ENCODE data around the gene GPC4. TPM values are rescaled to one million over a fixed set of nuclear protein-coding genes. Genes with fewer than 3 reads are reported as not detected.

Gene GPC4
- total and polyA plus RNA-seq, 9 of the 15 experiments (the other 6 are each of a cell fraction or from before 2014, with no cell fraction given), result 0.11 TPM; not detected in 8

GRCh38 chrX:133353233-133353632 lies 62.1 kb downstream of the GPC4 start (continued):
- no peak for TF ChIP-seq NKRF (IDR thresholded peaks at IDR 0.05; ENCODE audit: borderline replicate concordance)
- no peak for TF ChIP-seq POU5F1 (IDR thresholded peaks at IDR 0.05; ENCODE audit: borderline replicate concordance, low read depth, low read length, partially characterized antibody)
- no peak for TF ChIP-seq ZNF644 (tag; IDR thresholded peaks at IDR 0.05; ENCODE audit: low read depth)
- no peak for TF ChIP-seq ZNF217 (CRISPR knock-in tag; IDR thresholded peaks at IDR 0.05)

DNA sequence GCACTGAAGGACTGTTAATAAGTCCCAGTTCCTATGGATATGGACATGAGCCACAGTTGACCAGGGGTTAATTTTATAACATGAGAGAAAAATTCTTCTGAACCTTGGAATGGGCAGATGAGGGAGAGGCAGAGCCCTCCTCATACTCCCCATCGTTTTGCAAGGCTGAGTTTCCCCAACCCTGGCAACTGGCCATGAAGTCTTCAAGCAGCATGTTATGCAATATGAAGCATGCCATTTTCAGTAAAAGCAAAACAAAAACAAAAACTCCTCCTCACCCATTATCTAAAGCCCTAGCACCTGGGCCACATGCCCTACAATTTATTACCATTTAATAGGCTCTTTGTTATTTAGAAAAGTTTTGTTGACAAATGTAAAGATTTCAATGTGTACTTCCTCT lies 64.5 kb downstream of the GPC4 start:
- no peak for FAIRE-seq
- ChIA-PET CTCF (ENCODE audit: low intra/inter-chr PET ratio) (no interaction called here), POLR2A (no interaction called here)
- no peak for ATAC-seq
- Histone ChIP-seq H3K27ac (ENCODE audit: extremely low read depth, low read depth, low read length) (no peak overlapping the region), H4K20me1 (replicated peaks; ENCODE audit: control insufficient read depth, insufficient read depth, low read length) (no peaks in the 10 kb centered on the region), H3K9ac (ENCODE audit: insufficient read depth in 1 of 2, low read depth in 2 of 2, low read length in 2 of 2) (no peak overlapping the region), H3K4me2 (ENCODE audit: insufficient read depth, low read length) (no peak overlapping the region), H3K9me3 (replicated peaks; ENCODE audit: control insufficient read depth, insufficient read depth, low read depth, low read length) (no peaks in the 10 kb centered on the region), H3K4me3 (no peak overlapping the region), H3K4me1 (replicated peaks in 1 of 2; ENCODE audit: control insufficient read depth in 2 of 2, insufficient read depth in 2 of 2, low read length in 2 of 2) (no peaks in the 10 kb centered on the region), H3K79me2 (ENCODE audit: control insufficient read depth, insufficient read depth, low read length) (no peaks in the 10 kb centered on the region), H3K27me3 (ENCODE audit: control insufficient read depth in 2 of 2, insufficient read depth in 2 of 2, low read length in 2 of 2) (no peaks in the 10 kb centered on the region), H2AFZ (ENCODE audit: low read depth, low read length) (no peak overlapping the region), H3K9me1 (ENCODE audit: control insufficient read depth, insufficient read depth, low read length) (no peaks in the 10 kb centered on the region), H3K36me3 (ENCODE audit: control insufficient read depth, insufficient read depth, low read length) (no peaks in the 10 kb centered on the region)
- no peak for DNase-seq (ENCODE audit: extremely low read depth in 1 of 4, low spot score in 3 of 4)
- intact Hi-C loops (cut with micrococcal nuclease), result no loop called here
- BruUV-seq (replicated peaks), result no TSS peak
- WGBS (ENCODE audit: insufficient coverage, low coverage, missing lambda C conversion rate), result 0% methylated on average over 1 of the region's 1 CpG
- in situ Hi-C loops (cut with MboI), result no loop called here
- TF ChIP-seq ZNF512 (tag; IDR thresholded peaks at IDR 0.05) (no peak), ZNF277 (CRISPR knock-in tag; IDR thresholded peaks at IDR 0.05; ENCODE audit: borderline replicate concordance) (no peak), NBN (IDR thresholded peaks at IDR 0.05; ENCODE audit: low read depth) (no peak), NR3C1 (CRISPR knock-in tag; IDR thresholded peaks at IDR 0.05) (no peak), KAT7 (CRISPR knock-in tag; IDR thresholded peaks at IDR 0.05; ENCODE audit: borderline replicate concordance) (no peak), TAF7 (tag; IDR thresholded peaks at IDR 0.05) (no peak), NFE2L1 (tag; IDR thresholded peaks at IDR 0.05; ENCODE audit: borderline replicate concordance, low read depth) (no peak), XRCC5 (IDR thresholded peaks at IDR 0.05; ENCODE audit: low read depth, low read length) (no peak), NFXL1 (CRISPR knock-in tag; IDR thresholded peaks at IDR 0.05) (no peak), MCM5 (IDR thresholded peaks at IDR 0.05; ENCODE audit: low read depth) (no peak), HDAC8 (tag; IDR thresholded peaks at IDR 0.05) (no peak), EGR1 (conservative IDR thresholded peaks at IDR 0.05) (no peak)

Measured in K562 (cell line).